Measurements from ENCODE around the gene UNC80.
A peak's percentile ranks its signal among the peaks of the same experiment; 100 is the strongest.
"Not testable (repeated sequence)": the region's sequence is repeated elsewhere in the genome, so short reads cannot be mapped to it uniquely, and the experiment has no call there.

Gene UNC80

GRCh38 chr2:209763106-209763505 lies 8.5 kb upstream of the UNC80 start:
- H3K36me3 ChIP-seq (ENCODE audit: control insufficient read depth, insufficient read depth, low read length) = no peaks in the 10 kb centered on the region
- no peak overlapping the region for H3K4me3 ChIP-seq (ENCODE audit: low read length)
- H3K27ac ChIP-seq (ENCODE audit: low read length) = no peak overlapping the region
- H3K9me3 ChIP-seq (ENCODE audit: control insufficient read depth, insufficient read depth, low read length) = no peaks in the 10 kb centered on the region
- peaks cover 23% of the 10 kb centered on the region for H3K27me3 ChIP-seq (ENCODE audit: control insufficient read depth, insufficient read depth, low read length)
- H3K4me1 ChIP-seq (ENCODE audit: control insufficient read depth, insufficient read depth, low read length) = no peaks in the 10 kb centered on the region
- DNase-seq (ENCODE audit: low read depth, low spot score) = no peak
- WGBS (ENCODE audit: insufficient coverage, insufficient read length) = no CpG with 5 or more reads among the region's 3 CpGs

DNA sequence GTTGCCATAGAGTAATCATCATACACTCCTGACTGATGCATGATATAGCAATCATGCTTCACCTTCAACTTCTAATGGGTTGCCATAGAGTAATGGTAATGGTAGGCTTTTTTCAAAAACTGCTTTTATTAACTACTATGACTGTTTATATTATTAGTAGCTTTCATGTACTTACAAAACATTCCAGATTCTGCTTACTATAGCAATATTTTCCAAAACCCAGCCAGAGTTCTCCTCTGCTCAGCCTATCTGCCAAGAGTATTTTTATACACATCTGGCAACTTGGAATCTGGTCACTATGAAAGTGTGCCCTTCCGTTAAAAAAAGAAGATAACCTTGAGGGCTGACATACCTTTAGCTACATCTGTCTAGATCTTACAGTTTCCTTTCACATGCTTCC lies 5.0 kb upstream of the UNC80 start:
- no peaks in the 10 kb centered on the region for H3K36me3 ChIP-seq (ENCODE audit: control insufficient read depth, insufficient read depth, low read length)
- no peak overlapping the region for H3K4me3 ChIP-seq (ENCODE audit: low read length)
- no peaks in the 10 kb centered on the region for H3K9me3 ChIP-seq (ENCODE audit: control insufficient read depth, insufficient read depth, low read length)
- no CpG with 5 or more reads among the region's 1 CpG for WGBS (ENCODE audit: insufficient coverage, insufficient read length)
- no peaks in the 10 kb centered on the region for H3K4me1 ChIP-seq (ENCODE audit: control insufficient read depth, insufficient read depth, low read length)
- no peak for DNase-seq (ENCODE audit: low read depth, low spot score)
- H3K27me3 ChIP-seq (ENCODE audit: control insufficient read depth, insufficient read depth, low read length) = peaks cover 18% of the 10 kb centered on the region
- H3K27ac ChIP-seq (ENCODE audit: low read length) = no peak overlapping the region

DNA sequence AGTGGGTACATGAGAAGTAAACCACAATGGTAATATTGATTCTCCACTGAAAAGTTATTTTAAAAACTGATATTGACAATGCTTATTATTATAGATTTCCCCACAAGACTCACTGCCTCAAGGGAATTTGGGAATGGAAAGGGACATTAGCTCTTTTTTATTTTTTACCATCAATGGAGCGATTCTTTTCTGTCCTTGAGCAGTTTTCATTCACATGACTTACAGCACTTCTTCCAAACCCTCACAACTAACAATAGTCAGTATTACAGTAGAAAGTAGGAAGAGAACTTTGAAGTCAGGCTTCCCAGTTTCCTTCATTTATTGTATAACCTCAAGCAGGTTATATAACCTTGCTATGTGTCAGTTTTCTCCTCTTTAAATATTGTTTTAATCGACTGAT lies 4.3 kb upstream of the UNC80 start:
- no peak for DNase-seq (ENCODE audit: low read depth, low spot score)
- H3K9me3 ChIP-seq (ENCODE audit: control insufficient read depth, insufficient read depth, low read length) = no peaks in the 10 kb centered on the region
- H3K36me3 ChIP-seq (ENCODE audit: control insufficient read depth, insufficient read depth, low read length) = no peaks in the 10 kb centered on the region
- no peaks in the 10 kb centered on the region for H3K4me1 ChIP-seq (ENCODE audit: control insufficient read depth, insufficient read depth, low read length)
- no peak overlapping the region for H3K27ac ChIP-seq (ENCODE audit: low read length)
- no CpG with 5 or more reads among the region's 2 CpGs for WGBS (ENCODE audit: insufficient coverage, insufficient read length)
- H3K4me3 ChIP-seq (ENCODE audit: low read length) = no peak overlapping the region
- H3K27me3 ChIP-seq (ENCODE audit: control insufficient read depth, insufficient read depth, low read length) = peaks cover 17% of the 10 kb centered on the region

- H3K27me3 ChIP-seq (ENCODE audit: control insufficient read depth, insufficient read depth, low read length) = peaks cover 12% of the 10 kb centered on the region; the same call in 1 of the 2 replicates
Observed at GRCh38 chr2:209768557-209768956, 3.1 kb upstream of the UNC80 start.

GRCh38 chr2:209772290-209772685 lies 656 bp downstream of the UNC80 start:
- DNase-seq (ENCODE audit: low read depth, low spot score) = no peak
- no CpG with 5 or more reads among the region's 8 CpGs for WGBS (ENCODE audit: insufficient coverage, insufficient read length)
- Histone ChIP-seq H3K27me3 (ENCODE audit: control insufficient read depth, insufficient read depth, low read length) (peaks cover 10% of the 10 kb centered on the region; the same call in 1 of the 2 replicates), H3K4me1 (ENCODE audit: control insufficient read depth, insufficient read depth, low read length) (no peaks in the 10 kb centered on the region), H3K36me3 (ENCODE audit: control insufficient read depth, insufficient read depth, low read length) (no peaks in the 10 kb centered on the region), H3K4me3 (ENCODE audit: low read length) (peak overlapping the region; percentile 64; the same call in 1 of the 2 replicates), H3K27ac (ENCODE audit: low read length) (no peak overlapping the region), H3K9me3 (ENCODE audit: control insufficient read depth, insufficient read depth, low read length) (no peaks in the 10 kb centered on the region)

More at GRCh38 chr2:209768557-209768956, 3.1 kb upstream of the UNC80 start:
- Histone ChIP-seq H3K27ac (ENCODE audit: low read length) (no peak overlapping the region), H3K36me3 (ENCODE audit: control insufficient read depth, insufficient read depth, low read length) (no peaks in the 10 kb centered on the region), H3K4me3 (ENCODE audit: low read length) (no peak overlapping the region), H3K9me3 (ENCODE audit: control insufficient read depth, insufficient read depth, low read length) (no peaks in the 10 kb centered on the region), H3K4me1 (ENCODE audit: control insufficient read depth, insufficient read depth, low read length) (no peaks in the 10 kb centered on the region)
- no peak for DNase-seq (ENCODE audit: low read depth, low spot score)

DNA sequence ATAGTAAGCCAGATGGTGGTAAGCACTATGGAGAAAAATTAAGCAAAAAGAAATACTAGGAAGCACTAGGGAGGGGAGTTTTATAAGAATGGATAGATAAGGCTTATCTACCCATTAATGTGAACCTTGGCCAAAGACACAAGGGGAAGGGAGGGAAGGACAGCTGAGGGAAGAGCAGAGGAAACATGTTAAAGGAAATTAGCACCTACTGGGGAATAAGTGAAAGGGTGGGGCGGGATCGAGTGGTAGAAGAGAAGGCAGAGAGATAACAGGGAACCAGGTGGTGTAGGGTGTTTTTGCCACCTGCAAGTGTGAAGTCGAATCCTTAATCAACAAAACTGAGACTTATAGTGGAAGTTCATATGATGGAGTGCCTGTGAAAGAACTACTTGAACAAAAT lies 1.7 kb downstream of the UNC80 start:
- Histone ChIP-seq H3K9me3 (ENCODE audit: control insufficient read depth, insufficient read depth, low read length) (no peaks in the 10 kb centered on the region), H3K4me3 (ENCODE audit: low read length) (no peak overlapping the region), H3K27ac (ENCODE audit: low read length) (no peak overlapping the region), H3K27me3 (ENCODE audit: control insufficient read depth, insufficient read depth, low read length) (peaks cover 10% of the 10 kb centered on the region; the same call in 1 of the 2 replicates), H3K36me3 (ENCODE audit: control insufficient read depth, insufficient read depth, low read length) (no peaks in the 10 kb centered on the region), H3K4me1 (ENCODE audit: control insufficient read depth, insufficient read depth, low read length) (no peaks in the 10 kb centered on the region)
- no CpG with 5 or more reads among the region's 3 CpGs for WGBS (ENCODE audit: insufficient coverage, insufficient read length)
- no peak for DNase-seq (ENCODE audit: low read depth, low spot score)

DNA sequence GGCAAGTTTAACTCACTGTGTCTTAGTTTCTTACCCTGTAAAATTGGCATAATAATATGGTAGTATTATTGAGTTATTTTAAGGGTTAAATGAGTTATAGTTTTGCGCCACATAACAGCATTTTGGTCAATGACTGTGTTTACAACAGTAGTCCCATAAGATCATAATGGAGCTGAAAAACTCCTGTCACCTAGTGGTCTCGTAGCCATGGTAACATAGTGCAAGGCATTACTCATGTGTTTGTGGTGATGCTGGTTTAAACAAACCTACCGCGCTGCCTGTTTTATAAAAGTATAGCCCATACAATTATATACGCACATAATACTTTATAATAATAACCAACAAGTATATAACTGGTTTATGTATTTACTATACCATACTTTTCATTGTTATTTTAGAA lies 15.8 kb downstream of the UNC80 start:
- no peak overlapping the region for H3K4me3 ChIP-seq (ENCODE audit: low read length)
- WGBS (ENCODE audit: insufficient coverage, insufficient read length) = 100% methylated on average over 1 of the region's 5 CpGs
- no peak for DNase-seq (ENCODE audit: low read depth, low spot score)
- H3K27ac ChIP-seq (ENCODE audit: low read length) = no peak overlapping the region
- H3K4me1 ChIP-seq (ENCODE audit: control insufficient read depth, insufficient read depth, low read length) = no peaks in the 10 kb centered on the region
- H3K27me3 ChIP-seq (ENCODE audit: control insufficient read depth, insufficient read depth, low read length) = no peaks in the 10 kb centered on the region
- no peaks in the 10 kb centered on the region for H3K36me3 ChIP-seq (ENCODE audit: control insufficient read depth, insufficient read depth, low read length)
- H3K9me3 ChIP-seq (ENCODE audit: control insufficient read depth, insufficient read depth, low read length) = no peaks in the 10 kb centered on the region

- Histone ChIP-seq H3K4me1 (ENCODE audit: control insufficient read depth, insufficient read depth, low read length) (no peaks in the 10 kb centered on the region), H3K4me3 (ENCODE audit: low read length) (no peak overlapping the region), H3K27ac (ENCODE audit: low read length) (no peak overlapping the region), H3K9me3 (ENCODE audit: control insufficient read depth, insufficient read depth, low read length) (no peaks in the 10 kb centered on the region), H3K36me3 (ENCODE audit: control insufficient read depth, insufficient read depth, low read length) (no peaks in the 10 kb centered on the region), H3K27me3 (ENCODE audit: control insufficient read depth, insufficient read depth, low read length) (no peaks in the 10 kb centered on the region)
- WGBS (ENCODE audit: insufficient coverage, insufficient read length) = no CpG with 5 or more reads among the region's 1 CpG
- no peak for DNase-seq (ENCODE audit: low read depth, low spot score)
Observed at GRCh38 chr2:209788925-209789324, 17.3 kb downstream of the UNC80 start.

GRCh38 chr2:209790066-209790728 lies 18.6 kb downstream of the UNC80 start:
- WGBS (ENCODE audit: insufficient coverage, insufficient read length) = no CpG with 5 or more reads among the region's 6 CpGs

GRCh38 chr2:209791151-209791550 lies 19.5 kb downstream of the UNC80 start:
- H3K27ac ChIP-seq (ENCODE audit: low read length) = no peak overlapping the region
- no peak for DNase-seq (ENCODE audit: low read depth, low spot score)
- 100% methylated on average over 1 of the region's 3 CpGs for WGBS (ENCODE audit: insufficient coverage, insufficient read length)

More at GRCh38 chr2:209790066-209790728, 18.6 kb downstream of the UNC80 start:
- no peak overlapping the region for H3K27ac ChIP-seq (ENCODE audit: low read length)
- DNase-seq (ENCODE audit: low read depth, low spot score) = no peak
- H3K27me3 ChIP-seq (ENCODE audit: control insufficient read depth, insufficient read depth, low read length) = no peaks in the 10 kb centered on the region
- H3K4me1 ChIP-seq (ENCODE audit: control insufficient read depth, insufficient read depth, low read length) = no peaks in the 10 kb centered on the region
- no peaks in the 10 kb centered on the region for H3K36me3 ChIP-seq (ENCODE audit: control insufficient read depth, insufficient read depth, low read length)
- no peak overlapping the region for H3K4me3 ChIP-seq (ENCODE audit: low read length)
- no peaks in the 10 kb centered on the region for H3K9me3 ChIP-seq (ENCODE audit: control insufficient read depth, insufficient read depth, low read length)

GRCh38 chr2:209795425-209795824 lies 23.8 kb downstream of the UNC80 start:
- WGBS (ENCODE audit: insufficient coverage, insufficient read length) = no CpG with 5 or more reads among the region's 4 CpGs
- H3K4me3 ChIP-seq (ENCODE audit: low read length); H3K9me3 ChIP-seq (ENCODE audit: control insufficient read depth, insufficient read depth, low read length); H3K27me3 ChIP-seq (ENCODE audit: control insufficient read depth, insufficient read depth, low read length); H3K36me3 ChIP-seq (ENCODE audit: control insufficient read depth, insufficient read depth, low read length); DNase-seq (ENCODE audit: low read depth, low spot score); H3K27ac ChIP-seq (ENCODE audit: low read length); H3K4me1 ChIP-seq (ENCODE audit: control insufficient read depth, insufficient read depth, low read length): not testable (repeated sequence)

More at GRCh38 chr2:209791151-209791550, 19.5 kb downstream of the UNC80 start:
- no peaks in the 10 kb centered on the region for H3K36me3 ChIP-seq (ENCODE audit: control insufficient read depth, insufficient read depth, low read length)
- H3K9me3 ChIP-seq (ENCODE audit: control insufficient read depth, insufficient read depth, low read length) = no peaks in the 10 kb centered on the region
- H3K27me3 ChIP-seq (ENCODE audit: control insufficient read depth, insufficient read depth, low read length) = no peaks in the 10 kb centered on the region
- no peaks in the 10 kb centered on the region for H3K4me1 ChIP-seq (ENCODE audit: control insufficient read depth, insufficient read depth, low read length)
- no peak overlapping the region for H3K4me3 ChIP-seq (ENCODE audit: low read length)

All from iPS DF 6.9 (cell line).